K562 (cell line): ENCODE results near the gene REEP6. TPM values are rescaled to one million over a fixed set of nuclear protein-coding genes. Genes with fewer than 3 reads are reported as not detected.
A peak's percentile ranks its signal among the peaks of the same experiment; 100 is the strongest.
"Not testable (repeated sequence)": the region's sequence is repeated elsewhere in the genome, so short reads cannot be mapped to it uniquely, and the experiment has no call there.

Source experiments
- ATAC-seq: fragments of 200-7000 bp; cut with Tn5 transposase; 3 replicates; pipeline ENCODE4 v1.9.1; 2020; ENCODE audit warnings: moderate library complexity
- BruUV-seq: library from RNA; stranded (reverse); fragments of 400-500 nt; replicated peaks from 2 replicates; lab custom pipeline; 2021; lab: Mats Ljungman, UMichigan
- CTCF ChIA-PET: fragments of 300-600 bp; formaldehyde crosslinking; extraction: SDS; loops from one replicate; lab custom pipeline; 2021; ENCODE audit warnings: low intra/inter-chr PET ratio; lab: Yijun Ruan, JAX
- POLR2A ChIA-PET: fragments of 300-600, 350-650 bp; sonication (Branson Sonifier 250); formaldehyde crosslinking; extraction: SDS; loops from one replicate; lab custom pipeline; 2021; ENCODE audit warnings: antibody characterized with exemption, inconsistent platforms; lab: Yijun Ruan, JAX
- DNase-seq, 4 experiments: peaks; one replicate each; pipeline versions ENCODE4 v3.0.0 to v3.0.0-alpha.2; 2011 to 2018; ENCODE audit warnings: low spot score in 3 of 4, mixed read lengths in 3 of 4; ENCODE audit errors: extremely low read depth in 1 of 4
- FAIRE-seq: peaks from 2 replicates; lab custom pipeline; 2011; peaks lifted over from hg19 to GRCh38; lab: Jason Lieb, UNC
- H2AFZ ChIP-seq: 2 replicates; pipeline ENCODE4 v1.6.0; 2011; ENCODE audit warnings: low read depth, low read length, control low read depth, inconsistent platforms
- H3K27ac ChIP-seq: fragments of 200-600 bp; 3 replicates; pipeline ENCODE4 v1.8.0; 2011; ENCODE audit warnings: low read depth, mild to moderate bottlenecking, control low read depth, inconsistent platforms, low read length, moderate library complexity, mixed read lengths; ENCODE audit errors: extremely low read depth
- H3K27me3 ChIP-seq, 2 experiments: fragments of 300-600 bp in 1 of 2; 2 replicates in 1 of 2; 3 replicates in 1 of 2; pipeline versions ENCODE4 v1.6.0 to v1.8.0; 2011; ENCODE audit warnings: inconsistent platforms in 2 of 2, low read length in 2 of 2, mild to moderate bottlenecking in 1 of 2, mixed read lengths in 1 of 2, moderate library complexity in 1 of 2; ENCODE audit not compliant: control insufficient read depth in 2 of 2, insufficient read depth in 2 of 2
- H3K36me3 ChIP-seq: fragments of 300-600 bp; 3 replicates; pipeline ENCODE4 v1.8.0; 2011; ENCODE audit warnings: mild to moderate bottlenecking, low read length, inconsistent platforms; ENCODE audit not compliant: control insufficient read depth, insufficient read depth
- H3K4me1 ChIP-seq, 2 experiments: fragments of 200-600 bp in 1 of 2; replicated peaks in 1 of 2; 2 replicates in 1 of 2; 3 replicates in 1 of 2; pipeline versions ENCODE4 v1.5.1 to v1.8.0; 2011; ENCODE audit warnings: inconsistent platforms in 2 of 2, low read length in 2 of 2, mild to moderate bottlenecking in 1 of 2, mixed read lengths in 1 of 2, moderate library complexity in 1 of 2; ENCODE audit not compliant: control insufficient read depth in 2 of 2, insufficient read depth in 2 of 2
- H3K4me2 ChIP-seq: 2 replicates; pipeline ENCODE4 v1.6.1; 2011; ENCODE audit warnings: low read length, control low read depth, inconsistent platforms, mixed read lengths; ENCODE audit not compliant: insufficient read depth
- H3K4me3 ChIP-seq: fragments of 200-600 bp; sonication (generic), shearing (Covaris generic); 2 replicates; pipeline ENCODE4 v1.5.1; 2016; ENCODE audit warnings: control low read depth, inconsistent platforms
- H3K79me2 ChIP-seq: fragments of 200-600 bp; 3 replicates; pipeline ENCODE4 v1.8.0; 2011; ENCODE audit warnings: low read length, inconsistent platforms; ENCODE audit not compliant: control insufficient read depth, insufficient read depth
- H3K9ac ChIP-seq, 2 experiments: 2 replicates each; pipeline versions ENCODE4 v1.6.0 to v1.6.1; 2011; ENCODE audit warnings: low read depth in 2 of 2, low read length in 2 of 2, control low read depth in 1 of 2, inconsistent platforms in 1 of 2, mild to moderate bottlenecking in 1 of 2, mixed read lengths in 1 of 2; ENCODE audit not compliant: insufficient read depth in 1 of 2
- H3K9me1 ChIP-seq: one replicate; pipeline ENCODE4 v1.6.0; 2011; ENCODE audit warnings: inconsistent platforms, mild to moderate bottlenecking, low read length, moderate library complexity; ENCODE audit not compliant: control insufficient read depth, insufficient read depth
- H3K9me3 ChIP-seq: replicated peaks from 2 replicates; pipeline ENCODE4 v1.5.1; 2011; ENCODE audit warnings: low read depth, low read length, inconsistent platforms; ENCODE audit not compliant: control insufficient read depth, insufficient read depth
- H4K20me1 ChIP-seq: replicated peaks from 2 replicates; pipeline ENCODE4 v1.6.1; 2011; ENCODE audit warnings: low read length, inconsistent platforms, mixed read lengths; ENCODE audit not compliant: control insufficient read depth, insufficient read depth
- CC2D1A ChIP-seq: fragments of 450-650 bp; IDR thresholded peaks from 2 replicates; pipeline ENCODE4 v1.6.1; 2017; ENCODE audit warnings: mild to moderate bottlenecking
- IRF1 ChIP-seq: sonication (generic); formaldehyde crosslinking; IDR thresholded peaks from 2 replicates; pipeline ENCODE4 v1.8.0; 2022; ENCODE audit warnings: missing genetic modification reagents, mild to moderate bottlenecking, borderline replicate concordance
- MTA1 ChIP-seq: fragments of 450-650 bp; IDR thresholded peaks from 2 replicates; pipeline ENCODE4 v1.6.1; 2017; ENCODE audit warnings: borderline replicate concordance
- TEAD1 ChIP-seq, 2 experiments: fragments of 450-650 bp in 1 of 2; sonication (generic) in 1 of 2; formaldehyde crosslinking; IDR thresholded peaks; 2 replicates each; pipeline versions ENCODE4 v1.4.0 to v1.8.0; 2020 to 2022; ENCODE audit warnings: mild to moderate bottlenecking in 2 of 2, missing genetic modification reagents in 1 of 2
- WGBS: fragments of 100-300 bp; shearing (Covaris generic); methylation state at CpG from one replicate; pipeline ENCODE4 v1.1.6; 2016; ENCODE audit warnings: low coverage, mixed read lengths; ENCODE audit not compliant: insufficient coverage; ENCODE audit errors: missing lambda C conversion rate; 5-methylcytosine and 5-hydroxymethylcytosine counted together
- in situ Hi-C: fragments of 300-500 bp; cut with MboI; formaldehyde crosslinking; loops from 4 replicates; pipeline ENCODE4 v1.15.0; 2018; ENCODE audit warnings: inconsistent platforms, mixed read lengths
- intact Hi-C: fragments of 100-400 bp; cut with micrococcal nuclease; formaldehyde crosslinking; loops from 2 replicates; pipeline ENCODE4 v1.14.2; 2022
- polyA plus RNA-seq, 8 experiments: library from polyadenylated mRNA; depleted of rRNA in 4 of 8; stranded (reverse) in 5 of 8; unstranded in 3 of 8; fragments of >200 nt; fragmentation: Nextera tagmentation in 2 of 8; fragmentation: Illumina TruSeq in 1 of 8; extraction: Ambion mirVana in 2 of 8; extraction: Trizol in 1 of 8; gene quantifications; 2 replicates each; pipeline versions ENCODE4 v1.2.1 to v1.2.3, GENCODE V29; 2011 to 2014; ENCODE audit warnings: inconsistent platforms in 1 of 8, missing spikeins in 1 of 8
- total RNA-seq, 7 experiments: library from RNA; depleted of rRNA in 6 of 7; stranded (reverse); fragments of >200 nt in 6 of 7; fragmentation: Illumina TruSeq in 2 of 7; extraction: Trizol in 2 of 7; gene quantifications; 2 replicates each; pipeline versions ENCODE4 v1.2.1 to v1.2.3, GENCODE V29; 2011 to 2021; ENCODE audit warnings: low replicate concordance in 1 of 7
- TF ChIP-seq, protein P1 (sequence below), 2 experiments: fragments of 450-650 bp; formaldehyde crosslinking in 1 of 2; IDR thresholded peaks; 2 replicates each; pipeline versions ENCODE4 v1.4.0 to v1.6.1; 2014 to 2020; ENCODE audit warnings: mild to moderate bottlenecking in 2 of 2, borderline replicate concordance in 1 of 2, low read depth in 1 of 2

The REEP6 gene
- total and polyA plus RNA-seq, 9 of the 15 experiments (the other 6 are each of a cell fraction or from before 2014, with no cell fraction given): 1.2 to 64.2 (median 12.7) TPM

GRCh38 chr19:1499231-1499630, 8.2 kb downstream of the REEP6 start:
- H3K9ac ChIP-seq, POLR2A ChIA-PET, intact Hi-C loops, H3K27ac ChIP-seq, H3K79me2 ChIP-seq, H2AFZ ChIP-seq, CTCF ChIA-PET, H3K36me3 ChIP-seq, ATAC-seq, FAIRE-seq, in situ Hi-C loops, H3K4me2 ChIP-seq, H3K9me1 ChIP-seq, DNase-seq, BruUV-seq, H3K4me3 ChIP-seq, H4K20me1 ChIP-seq, H3K9me3 ChIP-seq, H3K27me3 ChIP-seq: not testable (repeated sequence)
- H3K4me1 ChIP-seq: peaks cover 3 to 76% of the 10 kb centered on the region in 2 experiments; a peak in 4 of 5 replicates
- WGBS: no CpG with 5 or more reads among the region's 34 CpGs

GRCh38 chr19:1501200-1501595, 10.2 kb downstream of the REEP6 start:
- intact Hi-C loops (no loop called here), in situ Hi-C loops (no loop called here)
- Histone ChIP-seq H3K9ac (peak overlapping the region in 1 of 2 experiments; percentile 36; a peak in 1 of 4 replicates), H3K4me1 (peaks cover 0 to 66% of the 10 kb centered on the region in 2 experiments; a peak in 4 of 5 replicates), H3K4me2 (no peak overlapping the region), H3K79me2 (no peaks in the 10 kb centered on the region), H3K9me3 (no peaks in the 10 kb centered on the region), H2AFZ (no peak overlapping the region), H3K36me3 (peaks cover 9% of the 10 kb centered on the region; the same call in 2 of the 3 replicates), H3K27ac (no peak overlapping the region), H3K27me3 (no peaks in the 10 kb centered on the region), H3K4me3 (no peak overlapping the region), H3K9me1 (no peaks in the 10 kb centered on the region), H4K20me1 (no peaks in the 10 kb centered on the region)
- 75% methylated on average over 9 of the region's 9 CpGs for WGBS
- POLR2A ChIA-PET: interaction anchor here (0.9 to 1.4 kb wide), 3 partner anchors 10 to 46 kb away, joined by 3 read pairs; partner anchors contain the start of gene REEP6
- no TSS peak for BruUV-seq
- no peak for FAIRE-seq
- DNase-seq: no peak
- CTCF ChIA-PET: no interaction called here
- ATAC-seq: no peak
- TF ChIP-seq IRF1: no peak
- TF ChIP-seq, protein P1, sequence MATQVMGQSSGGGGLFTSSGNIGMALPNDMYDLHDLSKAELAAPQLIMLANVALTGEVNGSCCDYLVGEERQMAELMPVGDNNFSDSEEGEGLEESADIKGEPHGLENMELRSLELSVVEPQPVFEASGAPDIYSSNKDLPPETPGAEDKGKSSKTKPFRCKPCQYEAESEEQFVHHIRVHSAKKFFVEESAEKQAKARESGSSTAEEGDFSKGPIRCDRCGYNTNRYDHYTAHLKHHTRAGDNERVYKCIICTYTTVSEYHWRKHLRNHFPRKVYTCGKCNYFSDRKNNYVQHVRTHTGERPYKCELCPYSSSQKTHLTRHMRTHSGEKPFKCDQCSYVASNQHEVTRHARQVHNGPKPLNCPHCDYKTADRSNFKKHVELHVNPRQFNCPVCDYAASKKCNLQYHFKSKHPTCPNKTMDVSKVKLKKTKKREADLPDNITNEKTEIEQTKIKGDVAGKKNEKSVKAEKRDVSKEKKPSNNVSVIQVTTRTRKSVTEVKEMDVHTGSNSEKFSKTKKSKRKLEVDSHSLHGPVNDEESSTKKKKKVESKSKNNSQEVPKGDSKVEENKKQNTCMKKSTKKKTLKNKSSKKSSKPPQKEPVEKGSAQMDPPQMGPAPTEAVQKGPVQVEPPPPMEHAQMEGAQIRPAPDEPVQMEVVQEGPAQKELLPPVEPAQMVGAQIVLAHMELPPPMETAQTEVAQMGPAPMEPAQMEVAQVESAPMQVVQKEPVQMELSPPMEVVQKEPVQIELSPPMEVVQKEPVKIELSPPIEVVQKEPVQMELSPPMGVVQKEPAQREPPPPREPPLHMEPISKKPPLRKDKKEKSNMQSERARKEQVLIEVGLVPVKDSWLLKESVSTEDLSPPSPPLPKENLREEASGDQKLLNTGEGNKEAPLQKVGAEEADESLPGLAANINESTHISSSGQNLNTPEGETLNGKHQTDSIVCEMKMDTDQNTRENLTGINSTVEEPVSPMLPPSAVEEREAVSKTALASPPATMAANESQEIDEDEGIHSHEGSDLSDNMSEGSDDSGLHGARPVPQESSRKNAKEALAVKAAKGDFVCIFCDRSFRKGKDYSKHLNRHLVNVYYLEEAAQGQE (IDR thresholded peaks at IDR 0.05; ENCODE audit: borderline replicate concordance): no peak
- TF ChIP-seq, protein P1 (CRISPR knock-in tag; IDR thresholded peaks at IDR 0.05; ENCODE audit: low read depth): no peak
- TF ChIP-seq TEAD1 (CRISPR knock-in tag; IDR thresholded peaks at IDR 0.05): peak in 1 of 2 experiments; percentile 13; a peak in 1 of 4 replicates
- TF ChIP-seq CC2D1A: no peak
- TF ChIP-seq MTA1: no peak
